ENCODE measurements around the gene CD3E.

DNA sequence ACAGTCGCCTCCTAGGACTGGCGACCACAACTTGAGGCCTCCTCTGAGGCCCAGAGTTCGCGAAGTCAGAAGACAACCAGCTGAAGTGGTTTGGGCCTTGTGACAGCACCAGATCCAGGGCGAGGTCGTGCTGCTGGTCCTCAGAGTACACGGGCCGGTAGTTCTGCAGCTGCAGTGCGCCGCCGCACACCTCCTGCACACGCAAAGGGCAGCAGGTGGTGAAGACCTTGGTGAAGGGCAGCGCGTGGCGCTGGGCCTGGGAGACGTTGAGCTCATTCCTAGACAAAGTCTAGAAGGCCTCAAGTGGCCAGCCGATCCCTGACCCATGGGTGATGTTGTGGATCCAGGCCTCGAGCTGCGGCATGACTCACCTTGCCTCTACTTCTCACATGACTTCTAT is 18.2 kb downstream of the CD3E start:
- TF ChIP-seq TAF1 (conservative IDR thresholded peaks at IDR 0.05) (no peak), YY1 (IDR thresholded peaks at IDR 0.05) (no peak), GABPA (IDR thresholded peaks at IDR 0.05 in 1 of 2, conservative IDR thresholded peaks at IDR 0.05 in 1 of 2) (no peak), CTCF (IDR thresholded peaks at IDR 0.05; ENCODE audit: low read depth, low read length, missing input control) (no peak), JUND (IDR thresholded peaks at IDR 0.05) (no peak), RAD21 (IDR thresholded peaks at IDR 0.05) (no peak), FOXA2 (IDR thresholded peaks at IDR 0.05) (no peak), ATF3 (IDR thresholded peaks at IDR 0.05) (no peak), HNF4A (conservative IDR thresholded peaks at IDR 0.05) (no peak), SP1 (IDR thresholded peaks at IDR 0.05) (no peak), EGR1 (IDR thresholded peaks at IDR 0.05; ENCODE audit: low read depth in 2 of 2) (no peak), RXRA (IDR thresholded peaks at IDR 0.05) (no peak)
- TF ChIP-seq, protein P1, sequence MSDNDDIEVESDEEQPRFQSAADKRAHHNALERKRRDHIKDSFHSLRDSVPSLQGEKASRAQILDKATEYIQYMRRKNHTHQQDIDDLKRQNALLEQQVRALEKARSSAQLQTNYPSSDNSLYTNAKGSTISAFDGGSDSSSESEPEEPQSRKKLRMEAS (IDR thresholded peaks at IDR 0.05): no peak

Measured in liver (tissue), 3 donors.